Mesenchymal stem cell (in vitro differentiated cells and primary cell): ENCODE measurements around the gene SLC30A1.

Experiments used
- DNase-seq: peaks from one replicate; pipeline ENCODE4 v3.0.0-alpha.2; 2013
- H2AFZ ChIP-seq: one replicate; pipeline ENCODE4 v1.6.1; 2013; ENCODE audit warnings: low read depth, mild to moderate bottlenecking, control low read depth, inconsistent platforms, low read length, moderate library complexity
- H2AK5ac ChIP-seq: 2 replicates; pipeline ENCODE4 v1.6.1; 2013; ENCODE audit warnings: low read length, moderate library complexity, mild to moderate bottlenecking, inconsistent platforms; ENCODE audit not compliant: severe bottlenecking
- H2BK120ac ChIP-seq: one replicate; pipeline ENCODE4 v1.6.1; 2013; ENCODE audit warnings: low read depth, mild to moderate bottlenecking, inconsistent platforms, low read length, moderate library complexity
- H2BK12ac ChIP-seq, 2 experiments: one replicate each; pipeline ENCODE4 v1.6.1; 2013; ENCODE audit warnings: inconsistent platforms in 2 of 2, low read length in 2 of 2, mild to moderate bottlenecking in 2 of 2, moderate library complexity in 2 of 2, control low read depth in 1 of 2
- H2BK15ac ChIP-seq: one replicate; pipeline ENCODE4 v1.6.1; 2013; ENCODE audit warnings: mild to moderate bottlenecking, low read depth, inconsistent platforms; ENCODE audit not compliant: poor library complexity, severe bottlenecking
- H2BK5ac ChIP-seq: 2 replicates; pipeline ENCODE4 v1.6.1; 2013; ENCODE audit warnings: low read depth, mild to moderate bottlenecking, low read length, control low read depth, inconsistent platforms; ENCODE audit not compliant: poor library complexity, severe bottlenecking
- H3K14ac ChIP-seq, 2 experiments: one replicate each; pipeline ENCODE4 v1.6.1; 2013; ENCODE audit warnings: inconsistent platforms in 2 of 2, low read length in 2 of 2, control low read depth in 1 of 2, mild to moderate bottlenecking in 1 of 2, moderate library complexity in 1 of 2
- H3K18ac ChIP-seq, 2 experiments: one replicate each; pipeline ENCODE4 v1.6.1; 2013; ENCODE audit warnings: inconsistent platforms in 2 of 2, low read length in 2 of 2, control low read depth in 1 of 2, low read depth in 1 of 2, mild to moderate bottlenecking in 1 of 2
- H3K23ac ChIP-seq, 2 experiments: one replicate each; pipeline ENCODE4 v1.6.1; 2013; ENCODE audit warnings: inconsistent platforms in 2 of 2, low read length in 2 of 2, mild to moderate bottlenecking in 2 of 2, moderate library complexity in 2 of 2, control low read depth in 1 of 2
- H3K27ac ChIP-seq: 2 replicates; pipeline ENCODE4 v1.5.1; 2013; ENCODE audit warnings: mild to moderate bottlenecking, moderate library complexity, low read length, control low read depth, inconsistent platforms; ENCODE audit not compliant: poor library complexity, severe bottlenecking
- H3K27me3 ChIP-seq, 2 experiments: 2 replicates each; pipeline versions ENCODE4 v1.6.1 to v1.7.0; 2013; ENCODE audit warnings: low read length in 2 of 2, mild to moderate bottlenecking in 2 of 2, moderate library complexity in 2 of 2, control low read depth in 1 of 2, inconsistent platforms in 1 of 2; ENCODE audit not compliant: control insufficient read depth in 1 of 2, insufficient read depth in 1 of 2
- H3K36me3 ChIP-seq, 2 experiments: 2 replicates each; pipeline versions ENCODE4 v1.6.1 to v1.7.0; 2013; ENCODE audit warnings: low read length in 2 of 2, control low read depth in 1 of 2, inconsistent platforms in 1 of 2, low read depth in 1 of 2, mild to moderate bottlenecking in 1 of 2; ENCODE audit not compliant: insufficient read depth in 2 of 2, control insufficient read depth in 1 of 2
- H3K4ac ChIP-seq, 2 experiments: one replicate each; pipeline ENCODE4 v1.6.1; 2013; ENCODE audit warnings: inconsistent platforms in 2 of 2, low read length in 2 of 2, mild to moderate bottlenecking in 2 of 2, moderate library complexity in 2 of 2, control low read depth in 1 of 2, low read depth in 1 of 2
- H3K4me1 ChIP-seq: 2 replicates; pipeline ENCODE4 v1.6.1; 2013; ENCODE audit warnings: low read depth, low read length, control low read depth; ENCODE audit not compliant: control insufficient read depth, insufficient read depth
- H3K4me2 ChIP-seq: 2 replicates; pipeline ENCODE4 v1.6.1; 2013; ENCODE audit warnings: low read length, mild to moderate bottlenecking, inconsistent platforms; ENCODE audit not compliant: poor library complexity, severe bottlenecking
- H3K4me3 ChIP-seq, 2 experiments: 2 replicates each; pipeline versions ENCODE4 v1.5.1 to v1.7.0; 2013; ENCODE audit warnings: low read length in 2 of 2, mild to moderate bottlenecking in 2 of 2, control low read depth in 1 of 2, low read depth in 1 of 2; ENCODE audit not compliant: insufficient read depth in 1 of 2
- H3K79me1 ChIP-seq: replicated peaks from 2 replicates; pipeline ENCODE4 v1.6.1; 2013; ENCODE audit warnings: mild to moderate bottlenecking, control low read depth, low read length, inconsistent platforms; ENCODE audit not compliant: poor library complexity, severe bottlenecking
- H3K9ac ChIP-seq: 2 replicates; pipeline ENCODE4 v1.7.0; 2013; ENCODE audit warnings: mild to moderate bottlenecking, low read length, moderate library complexity
- H3K9me3 ChIP-seq: 2 replicates; pipeline ENCODE4 v1.7.0; 2013; ENCODE audit warnings: mild to moderate bottlenecking, low read length; ENCODE audit not compliant: control insufficient read depth
- H4K8ac ChIP-seq: one replicate; pipeline ENCODE4 v1.6.1; 2013; ENCODE audit warnings: inconsistent platforms, mild to moderate bottlenecking, low read length, moderate library complexity
- H4K91ac ChIP-seq: one replicate; pipeline ENCODE4 v1.6.1; 2013; ENCODE audit warnings: mild to moderate bottlenecking, low read length, inconsistent platforms
- WGBS: methylation state at CpG from one replicate; pipeline ENCODE4 v1.1.7; 2013; ENCODE audit warnings: mixed read lengths; 5-methylcytosine and 5-hydroxymethylcytosine counted together

SLC30A1 gene

DNA sequence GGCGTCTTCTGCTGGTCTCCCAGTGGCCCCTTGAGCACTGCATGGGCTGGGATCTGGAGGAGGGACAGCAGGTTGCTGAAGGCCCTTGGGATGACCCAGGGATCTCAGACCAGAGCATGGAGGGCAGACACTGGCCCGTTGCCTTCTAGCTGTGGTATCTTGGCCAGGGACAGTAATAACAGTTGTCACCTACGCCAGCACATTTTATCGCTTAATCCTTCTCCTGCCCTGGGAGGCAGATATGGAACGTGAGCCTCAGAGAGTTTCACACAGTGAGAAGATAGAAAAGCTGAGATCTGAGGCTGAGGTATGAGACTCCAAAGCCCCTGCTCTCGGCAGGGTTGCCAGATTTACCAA lies 46.9 kb downstream of the SLC30A1 start:
- Histone ChIP-seq H2BK120ac (no peak overlapping the region), H3K4ac (no peak overlapping the region), H2BK12ac (no peak overlapping the region), H3K27me3 (peaks cover 4 to 37% of the 10 kb centered on the region in 2 experiments), H3K14ac (no peak overlapping the region), H4K8ac (no peak overlapping the region), H3K18ac (no peak overlapping the region), H3K36me3 (no peaks in the 10 kb centered on the region), H3K9me3 (no peaks in the 10 kb centered on the region), H3K9ac (no peak overlapping the region), H3K23ac (no peak overlapping the region), H3K27ac (no peak overlapping the region), H2BK5ac (no peak overlapping the region), H3K4me3 (no peak overlapping the region), H3K79me1 (no peaks in the 10 kb centered on the region), H2BK15ac (no peak overlapping the region), H2AFZ (no peak overlapping the region), H3K4me1 (peaks cover 8% of the 10 kb centered on the region), H4K91ac (no peak overlapping the region), H2AK5ac (no peak overlapping the region), H3K4me2 (no peak overlapping the region)
- DNase-seq: no peak
- WGBS: 73% methylated on average over 6 of the region's 6 CpGs

DNA sequence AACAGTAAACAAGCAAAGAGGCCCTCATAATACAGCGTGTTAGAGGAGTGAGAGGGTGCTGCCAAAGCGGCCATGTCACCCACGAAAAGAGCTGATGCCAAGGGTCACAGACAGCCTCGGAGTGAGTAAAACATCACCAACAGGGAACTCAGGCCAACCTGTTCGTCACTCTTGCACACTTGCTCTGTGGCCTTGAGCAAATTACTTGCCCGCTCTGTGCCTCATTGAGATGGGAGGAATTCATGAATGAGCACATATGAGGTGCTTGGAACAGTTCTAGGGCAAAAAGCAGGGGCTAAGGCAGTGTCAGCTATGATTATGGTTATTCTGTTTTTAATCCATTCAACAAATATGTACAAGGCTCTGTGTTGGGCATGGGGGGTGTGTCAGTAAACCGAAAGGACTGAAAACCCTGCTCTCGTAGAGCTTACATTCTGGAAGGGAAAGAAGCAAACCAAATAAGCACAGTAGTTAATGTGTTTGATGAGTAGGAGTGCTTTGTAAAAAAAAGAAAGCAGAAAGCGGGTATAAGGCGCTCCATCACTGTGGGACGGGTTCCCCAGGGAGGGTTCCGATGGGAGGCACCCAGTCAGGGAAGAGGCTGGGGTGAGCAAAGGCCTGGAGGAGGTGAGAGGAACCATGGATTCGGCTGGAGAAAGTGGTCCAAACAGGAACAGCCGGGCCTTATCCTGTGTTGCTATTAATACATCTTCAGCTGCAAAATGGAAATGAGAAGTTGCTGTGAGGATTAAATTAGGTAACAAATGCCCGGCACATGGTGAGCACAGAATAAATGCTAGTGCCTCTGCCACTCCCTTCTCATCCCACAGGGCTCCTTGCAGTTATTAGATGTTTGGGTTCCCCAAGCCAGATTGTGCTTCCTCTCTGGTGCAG lies 47.5 kb downstream of the SLC30A1 start:
- H3K23ac ChIP-seq: no peak overlapping the region
- WGBS: 89% methylated on average over 15 of the region's 15 CpGs
- peaks cover 10% of the 10 kb centered on the region for H3K4me1 ChIP-seq

DNA sequence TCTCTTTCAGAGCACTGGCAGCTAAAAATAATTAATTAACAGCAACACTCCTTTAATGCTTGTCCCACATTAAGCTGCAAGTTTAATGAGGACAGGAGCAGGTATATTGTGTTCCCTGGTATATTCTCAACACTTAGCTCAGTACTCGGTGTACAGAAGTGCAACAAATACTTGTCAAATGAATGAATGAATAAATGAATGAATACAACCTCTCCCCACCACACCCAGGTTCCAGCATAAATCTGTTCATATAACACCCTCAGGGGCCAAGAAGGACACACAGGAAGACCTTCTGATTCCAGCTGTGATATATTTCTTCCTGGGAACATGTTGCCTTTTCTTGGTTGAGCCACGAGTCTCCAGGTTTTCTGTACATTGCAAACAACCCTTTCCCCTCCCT lies 48.9 kb downstream of the SLC30A1 start:
- Histone ChIP-seq H4K91ac (no peak overlapping the region), H3K4ac (no peak overlapping the region), H2BK15ac (no peak overlapping the region), H2BK120ac (no peak overlapping the region), H3K4me3 (no peak overlapping the region), H3K23ac (no peak overlapping the region), H3K4me1 (peaks cover 10% of the 10 kb centered on the region), H2BK5ac (no peak overlapping the region), H3K27me3 (peaks cover 4 to 37% of the 10 kb centered on the region in 2 experiments), H3K27ac (no peak overlapping the region), H3K36me3 (no peaks in the 10 kb centered on the region), H2BK12ac (no peak overlapping the region), H3K79me1 (no peaks in the 10 kb centered on the region), H3K14ac (no peak overlapping the region), H2AK5ac (no peak overlapping the region), H3K9ac (no peak overlapping the region), H4K8ac (no peak overlapping the region), H3K4me2 (no peak overlapping the region), H2AFZ (no peak overlapping the region), H3K18ac (no peak overlapping the region), H3K9me3 (no peaks in the 10 kb centered on the region)
- WGBS: 66% methylated on average over 2 of the region's 2 CpGs
- DNase-seq: no peak

More for the DNA sequence above, 47.5 kb downstream of the SLC30A1 start:
- H4K8ac ChIP-seq: no peak overlapping the region
- H2BK5ac ChIP-seq: no peak overlapping the region
- H3K9me3 ChIP-seq: no peaks in the 10 kb centered on the region
- H3K27me3 ChIP-seq: peaks cover 4 to 37% of the 10 kb centered on the region in 2 experiments
- H3K27ac ChIP-seq: no peak overlapping the region
- no peaks in the 10 kb centered on the region for H3K79me1 ChIP-seq
- H3K4me2 ChIP-seq: no peak overlapping the region
- no peak overlapping the region for H2AK5ac ChIP-seq
- no peak overlapping the region for H3K18ac ChIP-seq
- H2BK12ac ChIP-seq: no peak overlapping the region
- H4K91ac ChIP-seq: no peak overlapping the region
- H2BK15ac ChIP-seq: no peak overlapping the region
- H3K9ac ChIP-seq: no peak overlapping the region
- H2BK120ac ChIP-seq: no peak overlapping the region
- H2AFZ ChIP-seq: no peak overlapping the region
- no peaks in the 10 kb centered on the region for H3K36me3 ChIP-seq
- DNase-seq: no peak
- H3K4me3 ChIP-seq: no peak overlapping the region
- no peak overlapping the region for H3K14ac ChIP-seq
- no peak overlapping the region for H3K4ac ChIP-seq

DNA sequence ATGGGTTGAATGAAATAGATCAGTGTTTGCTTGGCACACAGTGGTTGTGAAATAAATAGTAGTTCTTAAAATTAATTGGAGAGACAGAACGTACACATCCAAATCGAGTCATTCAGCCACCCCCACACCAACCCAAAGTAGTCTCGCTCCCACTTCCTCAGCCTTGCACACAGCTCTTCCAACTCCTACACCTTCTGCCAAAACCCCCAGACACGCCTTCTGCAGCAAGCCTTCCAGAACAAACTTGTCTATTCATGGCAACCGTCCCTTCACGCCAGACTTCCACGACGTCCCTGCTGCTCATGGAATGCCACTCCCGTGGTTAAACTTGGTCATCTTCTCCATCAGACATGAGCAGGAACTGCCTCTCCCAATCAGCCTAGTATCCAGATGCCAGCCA lies 49.5 kb downstream of the SLC30A1 start:
- Histone ChIP-seq H3K4ac (no peak overlapping the region), H3K18ac (no peak overlapping the region), H2AK5ac (no peak overlapping the region), H2BK12ac (no peak overlapping the region), H3K36me3 (peaks cover 0 to under 1% of the 10 kb centered on the region in 2 experiments), H4K91ac (no peak overlapping the region), H3K79me1 (no peaks in the 10 kb centered on the region), H3K9ac (no peak overlapping the region), H2BK5ac (no peak overlapping the region), H3K4me2 (no peak overlapping the region), H3K27ac (no peak overlapping the region), H2BK15ac (no peak overlapping the region), H2BK120ac (no peak overlapping the region), H3K14ac (no peak overlapping the region), H3K4me1 (peaks cover 10% of the 10 kb centered on the region), H4K8ac (no peak overlapping the region), H3K27me3 (peaks cover 4 to 37% of the 10 kb centered on the region in 2 experiments), H2AFZ (no peak overlapping the region), H3K23ac (no peak overlapping the region), H3K9me3 (no peaks in the 10 kb centered on the region), H3K4me3 (no peak overlapping the region)
- no peak for DNase-seq
- 88% methylated on average over 9 of the region's 9 CpGs for WGBS
